Panc1 (cell line): Measurements from ENCODE around the gene SLC12A7. TPM values are rescaled to one million over a fixed set of nuclear protein-coding genes. Genes with fewer than 3 reads are reported as not detected.

ENCODE experiments used
- ATAC-seq: fragments of 200-7000 bp; cut with Tn5 transposase; 2 replicates; pipeline ENCODE4 v1.9.1; 2020; ENCODE audit warnings: mild to moderate bottlenecking, moderate library complexity
- BruUV-seq: library from RNA; stranded (reverse); fragments of 400-500 nt; replicated peaks from 2 replicates; lab custom pipeline; 2021; lab: Mats Ljungman, UMichigan
- CTCF ChIA-PET: fragments of 300-600 bp; sonication (Branson Sonifier 250); formaldehyde crosslinking; loops from one replicate; lab custom pipeline; 2022; ENCODE audit warnings: antibody characterized with exemption; lab: Charles Lee
- POLR2A ChIA-PET: fragments of 300-600 bp; sonication (Branson Sonifier 250); formaldehyde crosslinking; loops from one replicate; lab custom pipeline; 2022; ENCODE audit warnings: antibody characterized with exemption; lab: Charles Lee
- DNase-seq: peaks from one replicate; pipeline ENCODE4 v3.0.0-alpha.2; 2010; ENCODE audit warnings: low read depth, low spot score
- H3K27ac ChIP-seq: 2 replicates; pipeline ENCODE4 v1.5.1; 2011; ENCODE audit warnings: mild to moderate bottlenecking, low read length, inconsistent platforms
- H3K27me3 ChIP-seq: fragments of 200-500 bp; sonication (Bioruptor generic); 2 replicates; pipeline ENCODE4 v1.6.0; 2014; ENCODE audit warnings: low read length, inconsistent platforms; ENCODE audit not compliant: control insufficient read depth, insufficient read depth
- H3K36me3 ChIP-seq: fragments of 200-500 bp; sonication (Bioruptor generic); 2 replicates; pipeline ENCODE4 v1.5.1; 2014; ENCODE audit warnings: inconsistent platforms, mild to moderate bottlenecking, low read length, moderate library complexity; ENCODE audit not compliant: control insufficient read depth, insufficient read depth
- H3K4me1 ChIP-seq: 2 replicates; pipeline ENCODE4 v1.5.1; 2011; ENCODE audit warnings: inconsistent platforms, mild to moderate bottlenecking, low read length, moderate library complexity; ENCODE audit not compliant: control insufficient read depth, insufficient read depth
- H3K4me3 ChIP-seq, 2 experiments: 2 replicates each; pipeline ENCODE4 v1.5.1; 2011 to 2012; ENCODE audit warnings: low read depth in 2 of 2, low read length in 2 of 2, mild to moderate bottlenecking in 2 of 2, inconsistent platforms in 1 of 2, moderate library complexity in 1 of 2
- H3K9me3 ChIP-seq: fragments of 200-500 bp; sonication (Bioruptor generic); 2 replicates; pipeline ENCODE4 v1.5.1; 2014; ENCODE audit warnings: low read depth, mild to moderate bottlenecking, inconsistent platforms, low read length, moderate library complexity; ENCODE audit not compliant: control insufficient read depth, insufficient read depth
- POLR2AphosphoS5 ChIP-seq: IDR thresholded peaks from 2 replicates; pipeline ENCODE4 v1.6.1; 2012; ENCODE audit warnings: mild to moderate bottlenecking, low read depth, low read length, moderate library complexity
- SIN3A ChIP-seq: IDR thresholded peaks from 2 replicates; pipeline ENCODE4 v1.6.1; 2012; ENCODE audit warnings: low read depth, mild to moderate bottlenecking, low read length, moderate library complexity, borderline replicate concordance; ENCODE audit not compliant: insufficient read depth
- TCF7L2 ChIP-seq: IDR thresholded peaks from 2 replicates; pipeline ENCODE4 v1.6.1; 2011; ENCODE audit warnings: mild to moderate bottlenecking, low read depth, low read length, inconsistent platforms
- in situ Hi-C: cut with HindIII; loops from 2 replicates; pipeline ENCODE4 v1.10.0; 2016; ENCODE audit warnings: low sequenced_read_pairs, low pct_unique_long_range_greater_than_20kb
- intact Hi-C: fragments of 100-400 bp; cut with micrococcal nuclease; formaldehyde crosslinking; loops from one replicate; pipeline ENCODE4 v1.10.0; 2022; ENCODE audit not compliant: unreplicated experiment
- total RNA-seq: library from RNA; stranded (reverse); gene quantifications from one replicate; pipeline ENCODE4 v1.2.1, GENCODE V29; 2021; ENCODE audit not compliant: unreplicated experiment
- TF ChIP-seq, protein P1 (sequence below), 2 experiments: IDR thresholded peaks; 2 replicates each; pipeline ENCODE4 v1.6.1; 2011 to 2012; ENCODE audit warnings: low read depth in 2 of 2, control low read depth in 1 of 2, low read length in 1 of 2, mild to moderate bottlenecking in 1 of 2, moderate library complexity in 1 of 2; ENCODE audit not compliant: insufficient read depth in 1 of 2
- TF ChIP-seq, protein P2 (sequence below): fragments of 450-650 bp; IDR thresholded peaks from 2 replicates; pipeline ENCODE4 v1.5.1; 2017; ENCODE audit warnings: mild to moderate bottlenecking

Gene SLC12A7
- total RNA-seq, 1 experiment from 2014 or later: 297 TPM

DNA sequence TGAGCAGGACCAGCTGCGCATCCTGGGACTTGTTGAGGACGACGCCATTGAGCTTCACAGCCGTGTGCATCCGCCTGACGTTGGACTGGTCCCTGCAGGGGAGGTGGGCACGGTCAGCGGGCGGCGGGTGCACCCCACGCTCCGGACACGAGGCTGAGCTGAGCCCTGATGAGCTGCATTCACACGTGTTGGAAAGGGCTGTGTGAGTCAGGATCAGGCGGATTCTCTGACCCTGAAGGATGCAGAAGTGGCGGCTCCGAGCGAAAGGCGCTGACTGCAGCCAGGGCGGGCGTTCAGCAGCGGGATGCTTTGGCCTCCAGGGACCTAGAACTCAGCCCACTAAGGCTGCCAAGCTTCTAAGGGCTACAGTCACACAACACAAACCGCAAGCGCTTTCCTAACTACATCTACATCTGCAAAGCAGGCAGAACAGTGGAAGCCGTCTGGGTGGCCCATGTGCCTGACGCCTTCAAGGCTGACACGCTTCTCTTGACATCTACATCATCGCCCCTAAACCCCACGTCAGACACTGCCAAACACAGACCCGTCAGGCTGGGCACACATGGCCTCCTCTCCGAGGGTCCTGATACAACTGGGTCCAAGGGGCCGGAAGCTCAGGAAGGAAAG, 58.4 kb downstream of the SLC12A7 start:
- TF ChIP-seq POLR2AphosphoS5 (no peak; the same call in 1 of the 2 replicates), TCF7L2 (no peak), SIN3A (no peak)
- TF ChIP-seq, protein P1, sequence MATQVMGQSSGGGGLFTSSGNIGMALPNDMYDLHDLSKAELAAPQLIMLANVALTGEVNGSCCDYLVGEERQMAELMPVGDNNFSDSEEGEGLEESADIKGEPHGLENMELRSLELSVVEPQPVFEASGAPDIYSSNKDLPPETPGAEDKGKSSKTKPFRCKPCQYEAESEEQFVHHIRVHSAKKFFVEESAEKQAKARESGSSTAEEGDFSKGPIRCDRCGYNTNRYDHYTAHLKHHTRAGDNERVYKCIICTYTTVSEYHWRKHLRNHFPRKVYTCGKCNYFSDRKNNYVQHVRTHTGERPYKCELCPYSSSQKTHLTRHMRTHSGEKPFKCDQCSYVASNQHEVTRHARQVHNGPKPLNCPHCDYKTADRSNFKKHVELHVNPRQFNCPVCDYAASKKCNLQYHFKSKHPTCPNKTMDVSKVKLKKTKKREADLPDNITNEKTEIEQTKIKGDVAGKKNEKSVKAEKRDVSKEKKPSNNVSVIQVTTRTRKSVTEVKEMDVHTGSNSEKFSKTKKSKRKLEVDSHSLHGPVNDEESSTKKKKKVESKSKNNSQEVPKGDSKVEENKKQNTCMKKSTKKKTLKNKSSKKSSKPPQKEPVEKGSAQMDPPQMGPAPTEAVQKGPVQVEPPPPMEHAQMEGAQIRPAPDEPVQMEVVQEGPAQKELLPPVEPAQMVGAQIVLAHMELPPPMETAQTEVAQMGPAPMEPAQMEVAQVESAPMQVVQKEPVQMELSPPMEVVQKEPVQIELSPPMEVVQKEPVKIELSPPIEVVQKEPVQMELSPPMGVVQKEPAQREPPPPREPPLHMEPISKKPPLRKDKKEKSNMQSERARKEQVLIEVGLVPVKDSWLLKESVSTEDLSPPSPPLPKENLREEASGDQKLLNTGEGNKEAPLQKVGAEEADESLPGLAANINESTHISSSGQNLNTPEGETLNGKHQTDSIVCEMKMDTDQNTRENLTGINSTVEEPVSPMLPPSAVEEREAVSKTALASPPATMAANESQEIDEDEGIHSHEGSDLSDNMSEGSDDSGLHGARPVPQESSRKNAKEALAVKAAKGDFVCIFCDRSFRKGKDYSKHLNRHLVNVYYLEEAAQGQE (IDR thresholded peaks at IDR 0.05; ENCODE audit: insufficient read depth in 1 of 2, low read depth in 2 of 2, low read length in 1 of 2): no peak
- TF ChIP-seq, protein P2, sequence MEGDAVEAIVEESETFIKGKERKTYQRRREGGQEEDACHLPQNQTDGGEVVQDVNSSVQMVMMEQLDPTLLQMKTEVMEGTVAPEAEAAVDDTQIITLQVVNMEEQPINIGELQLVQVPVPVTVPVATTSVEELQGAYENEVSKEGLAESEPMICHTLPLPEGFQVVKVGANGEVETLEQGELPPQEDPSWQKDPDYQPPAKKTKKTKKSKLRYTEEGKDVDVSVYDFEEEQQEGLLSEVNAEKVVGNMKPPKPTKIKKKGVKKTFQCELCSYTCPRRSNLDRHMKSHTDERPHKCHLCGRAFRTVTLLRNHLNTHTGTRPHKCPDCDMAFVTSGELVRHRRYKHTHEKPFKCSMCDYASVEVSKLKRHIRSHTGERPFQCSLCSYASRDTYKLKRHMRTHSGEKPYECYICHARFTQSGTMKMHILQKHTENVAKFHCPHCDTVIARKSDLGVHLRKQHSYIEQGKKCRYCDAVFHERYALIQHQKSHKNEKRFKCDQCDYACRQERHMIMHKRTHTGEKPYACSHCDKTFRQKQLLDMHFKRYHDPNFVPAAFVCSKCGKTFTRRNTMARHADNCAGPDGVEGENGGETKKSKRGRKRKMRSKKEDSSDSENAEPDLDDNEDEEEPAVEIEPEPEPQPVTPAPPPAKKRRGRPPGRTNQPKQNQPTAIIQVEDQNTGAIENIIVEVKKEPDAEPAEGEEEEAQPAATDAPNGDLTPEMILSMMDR: no peak

DNA sequence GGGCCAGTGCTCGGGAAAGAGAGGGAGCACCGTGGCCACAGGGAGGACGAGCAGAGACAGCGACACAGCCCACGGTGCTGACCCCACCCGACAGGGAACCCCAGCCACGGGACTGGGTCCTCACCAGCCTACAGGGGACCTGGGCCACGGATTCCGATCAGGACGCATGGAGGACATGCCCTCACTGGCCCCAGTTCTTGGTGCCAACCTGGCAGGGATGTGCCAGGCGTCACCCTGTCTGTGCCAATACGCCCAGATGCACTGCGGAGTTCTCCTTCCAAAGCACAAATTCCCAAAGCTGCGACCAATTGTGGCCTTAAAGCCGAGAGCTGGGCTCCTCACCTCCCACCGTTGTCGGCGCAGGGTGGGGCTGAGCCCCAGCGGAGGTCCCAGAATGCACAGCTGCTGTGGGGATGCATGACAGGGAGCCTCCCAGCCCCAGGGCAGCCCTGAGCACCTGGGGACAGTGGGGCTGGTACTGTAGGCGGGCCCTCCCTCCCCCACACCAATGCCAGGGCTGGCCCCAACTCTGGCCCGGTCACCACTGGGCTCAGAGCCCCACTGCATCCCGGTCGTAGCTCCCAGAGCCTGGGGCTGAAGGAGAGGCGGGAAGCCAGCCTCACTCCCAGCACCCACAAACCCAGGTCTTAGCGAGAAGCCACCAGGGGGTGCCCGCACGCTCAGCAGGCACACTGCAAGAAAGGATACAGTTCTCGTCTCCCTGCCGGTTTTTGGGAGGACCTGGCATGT, 59.0 kb downstream of the SLC12A7 start:
- ATAC-seq (no peak; the same call in 1 of the 2 replicates), DNase-seq (no peak)
- ChIA-PET POLR2A (no interaction called here), CTCF (no interaction called here)
- TF ChIP-seq POLR2AphosphoS5 (no peak), SIN3A (no peak), TCF7L2 (no peak)
- TF ChIP-seq, protein P1 (IDR thresholded peaks at IDR 0.05; ENCODE audit: insufficient read depth in 1 of 2, low read depth in 2 of 2, low read length in 1 of 2): no peak
- TF ChIP-seq, protein P2: no peak; the same call in 1 of the 2 replicates
- intact Hi-C loops (no loop called here), in situ Hi-C loops (no loop called here)
- H3K4me3 ChIP-seq: no peak overlapping the region
- H3K27me3 ChIP-seq: no peaks in the 10 kb centered on the region
- peaks cover 15% of the 10 kb centered on the region for H3K36me3 ChIP-seq
- H3K9me3 ChIP-seq: no peaks in the 10 kb centered on the region
- peaks cover 5% of the 10 kb centered on the region for H3K4me1 ChIP-seq
- peak overlapping the region; percentile 19 for H3K27ac ChIP-seq
- BruUV-seq: no TSS peak

More for the DNA sequence above, 58.4 kb downstream of the SLC12A7 start:
- H3K27ac ChIP-seq: no peak overlapping the region
- H3K36me3 ChIP-seq: peaks cover 17% of the 10 kb centered on the region
- H3K27me3 ChIP-seq: no peaks in the 10 kb centered on the region
- H3K4me3 ChIP-seq: no peak overlapping the region
- POLR2A ChIA-PET: no interaction called here
- BruUV-seq: no TSS peak
- intact Hi-C loops: no loop called here
- DNase-seq (no peak), ATAC-seq (no peak)
- no peaks in the 10 kb centered on the region for H3K9me3 ChIP-seq
- in situ Hi-C loops: no loop called here
- CTCF ChIA-PET: interaction anchor here (1.2 kb wide), 1 partner anchor 132 kb away, joined by 3 read pairs; no protein-coding TSS in a partner anchor
- peaks cover 5% of the 10 kb centered on the region for H3K4me1 ChIP-seq
